H1 (cell line): ENCODE results near the gene FZD4. TPM values are rescaled to one million over a fixed set of nuclear protein-coding genes. Genes with fewer than 3 reads are reported as not detected.

ENCODE experiments used
- CTCF ChIA-PET: fragments of 300-600 bp; sonication (Branson Sonifier 250); formaldehyde crosslinking; loops from one replicate; lab custom pipeline; 2021; ENCODE audit not compliant: partially characterized antibody; lab: Charles Lee
- POLR2A ChIA-PET: fragments of 300-600 bp; sonication (Branson Sonifier 250); formaldehyde crosslinking; loops from one replicate; lab custom pipeline; 2021; ENCODE audit warnings: inconsistent platforms; ENCODE audit not compliant: partially characterized antibody; lab: Charles Lee
- DNase-seq, 2 experiments: peaks; one replicate each; pipeline versions ENCODE4 v3.0.0 to v3.0.0-alpha.2; 2010 to 2022; ENCODE audit warnings: low spot score in 2 of 2, low read depth in 1 of 2, mixed read lengths in 1 of 2
- FAIRE-seq: peaks from 2 replicates; lab custom pipeline; 2011; peaks lifted over from hg19 to GRCh38; lab: Jason Lieb, UNC
- H2AFZ ChIP-seq: 2 replicates; pipeline ENCODE4 v1.8.1; 2012; ENCODE audit warnings: low read length, inconsistent platforms
- H2AK5ac ChIP-seq: 2 replicates; pipeline ENCODE4 v1.6.1; 2013; ENCODE audit warnings: low read depth, low read length
- H2BK120ac ChIP-seq: replicated peaks from 2 replicates; pipeline ENCODE3; 2013; ENCODE audit warnings: low read depth, low read length, inconsistent platforms
- H2BK12ac ChIP-seq: 2 replicates; pipeline ENCODE4 v1.6.1; 2013; ENCODE audit warnings: low read depth, low read length
- H2BK15ac ChIP-seq: 2 replicates; pipeline ENCODE4 v1.6.1; 2013; ENCODE audit warnings: low read length
- H2BK20ac ChIP-seq: 2 replicates; pipeline ENCODE4 v1.6.1; 2013; ENCODE audit warnings: low read length
- H2BK5ac ChIP-seq: 2 replicates; pipeline ENCODE4 v1.6.1; 2013; ENCODE audit warnings: low read depth, low read length
- H3K14ac ChIP-seq: 2 replicates; pipeline ENCODE4 v1.6.1; 2013; ENCODE audit warnings: inconsistent platforms; ENCODE audit not compliant: insufficient read length
- H3K18ac ChIP-seq: 2 replicates; pipeline ENCODE4 v1.6.1; 2013; ENCODE audit warnings: low read length; ENCODE audit errors: extremely low read depth
- H3K23ac ChIP-seq: 2 replicates; pipeline ENCODE4 v1.6.1; 2013; ENCODE audit warnings: inconsistent platforms; ENCODE audit not compliant: insufficient read length
- H3K23me2 ChIP-seq: 2 replicates; pipeline ENCODE4 v1.6.1; 2013; ENCODE audit warnings: low read depth, low read length
- H3K27ac ChIP-seq: 2 replicates; pipeline ENCODE4 v1.6.1; 2011; ENCODE audit warnings: low read depth, low read length, inconsistent platforms
- H3K27me3 ChIP-seq, 4 experiments: replicated peaks in 1 of 4; 1 replicate in 1 of 4; 2 replicates in 3 of 4; pipeline versions ENCODE4 v1.6.1 to v1.8.1; 2011 to 2013; ENCODE audit warnings: low read length in 3 of 4, mild to moderate bottlenecking in 3 of 4, inconsistent platforms in 2 of 4, mixed read lengths in 2 of 4, moderate library complexity in 1 of 4; ENCODE audit not compliant: control insufficient read depth in 3 of 4, insufficient read depth in 3 of 4; ENCODE audit errors: extremely low read depth in 1 of 4
- H3K36me3 ChIP-seq, 4 experiments: 2 replicates each; pipeline versions ENCODE4 v1.6.1 to v1.8.1; 2011 to 2013; ENCODE audit warnings: mild to moderate bottlenecking in 4 of 4, low read length in 3 of 4, moderate library complexity in 2 of 4, control low read depth in 1 of 4, inconsistent platforms in 1 of 4; ENCODE audit not compliant: insufficient read depth in 4 of 4, control insufficient read depth in 2 of 4
- H3K4ac ChIP-seq: replicated peaks from 2 replicates; pipeline ENCODE3; 2013; ENCODE audit warnings: low read length, low read depth, mixed read lengths, inconsistent platforms; ENCODE audit not compliant: insufficient read length
- H3K4me1 ChIP-seq, 4 experiments: replicated peaks in 1 of 4; 1 replicate in 1 of 4; 2 replicates in 3 of 4; pipeline versions ENCODE4 v1.6.1 to v1.8.1; 2011 to 2013; ENCODE audit warnings: low read length in 3 of 4, inconsistent platforms in 2 of 4, mixed read lengths in 1 of 4; ENCODE audit not compliant: insufficient read depth in 4 of 4, control insufficient read depth in 3 of 4
- H3K4me2 ChIP-seq, 2 experiments: 2 replicates each; pipeline versions ENCODE4 v1.6.1 to v1.8.1; 2011 to 2013; ENCODE audit warnings: low read depth in 2 of 2, low read length in 2 of 2, control low read depth in 1 of 2, inconsistent platforms in 1 of 2, mild to moderate bottlenecking in 1 of 2; ENCODE audit not compliant: insufficient read depth in 1 of 2
- H3K4me3 ChIP-seq, 4 experiments: fragments of 200-600, 300-600 bp in 1 of 4; sonication (generic), shearing (Covaris generic), sonication (Bioruptor Twin) in 1 of 4; 2 replicates each; pipeline versions ENCODE4 v1.5.1 to v1.8.1; 2011 to 2016; ENCODE audit warnings: low read length in 4 of 4, low read depth in 3 of 4, control low read depth in 2 of 4, inconsistent platforms in 2 of 4, mild to moderate bottlenecking in 2 of 4, mixed read lengths in 1 of 4, moderate library complexity in 1 of 4; ENCODE audit not compliant: insufficient read depth in 2 of 4; ENCODE audit errors: extremely low read depth in 1 of 4
- H3K56ac ChIP-seq: replicated peaks from 2 replicates; pipeline ENCODE3; 2013; ENCODE audit warnings: low read depth, mild to moderate bottlenecking, mixed read lengths, low read length, inconsistent platforms; ENCODE audit not compliant: insufficient read length
- H3K79me1 ChIP-seq: 2 replicates; pipeline ENCODE4 v1.6.1; 2013; ENCODE audit warnings: low read depth, low read length, control low read depth
- H3K79me2 ChIP-seq, 2 experiments: 2 replicates each; pipeline versions ENCODE4 v1.6.1 to v1.8.1; 2012 to 2013; ENCODE audit warnings: low read length in 2 of 2, mild to moderate bottlenecking in 2 of 2, inconsistent platforms in 1 of 2; ENCODE audit not compliant: insufficient read depth in 2 of 2, control insufficient read depth in 1 of 2
- H3K9ac ChIP-seq, 4 experiments: replicated peaks in 1 of 4; 1 replicate in 1 of 4; 2 replicates in 3 of 4; pipeline versions ENCODE4 v1.6.1 to v1.8.1; 2011 to 2013; ENCODE audit warnings: low read depth in 3 of 4, low read length in 3 of 4, control low read depth in 2 of 4, mild to moderate bottlenecking in 2 of 4, moderate library complexity in 2 of 4, inconsistent platforms in 1 of 4; ENCODE audit errors: extremely low read depth in 1 of 4
- H3K9me3 ChIP-seq, 2 experiments: 2 replicates each; pipeline versions ENCODE4 v1.6.1 to v1.8.1; 2012 to 2013; ENCODE audit warnings: mild to moderate bottlenecking in 2 of 2, moderate library complexity in 2 of 2, control low read depth in 1 of 2, inconsistent platforms in 1 of 2, low read depth in 1 of 2, low read length in 1 of 2, mixed read lengths in 1 of 2; ENCODE audit not compliant: insufficient read depth in 2 of 2
- H4K20me1 ChIP-seq, 2 experiments: replicated peaks in 1 of 2; 2 replicates each; pipeline versions ENCODE3 to v1.8.1; 2011 to 2013; ENCODE audit warnings: inconsistent platforms in 2 of 2, low read length in 2 of 2, mild to moderate bottlenecking in 1 of 2; ENCODE audit not compliant: insufficient read depth in 2 of 2, control insufficient read depth in 1 of 2
- H4K5ac ChIP-seq: 2 replicates; pipeline ENCODE4 v1.6.1; 2013; ENCODE audit warnings: low read length, low read depth, mixed read lengths, inconsistent platforms; ENCODE audit not compliant: insufficient read length
- H4K8ac ChIP-seq: 2 replicates; pipeline ENCODE4 v1.8.0; 2013; ENCODE audit warnings: mild to moderate bottlenecking, moderate library complexity, low read length, inconsistent platforms; ENCODE audit not compliant: insufficient read depth; ENCODE audit errors: extremely low read depth
- H4K91ac ChIP-seq: replicated peaks from 2 replicates; pipeline ENCODE3; 2013; ENCODE audit warnings: low read length, mixed read lengths, inconsistent platforms; ENCODE audit not compliant: insufficient read length
- ASH2L ChIP-seq: fragments of 200-600, 300-600 bp; sonication (generic); IDR thresholded peaks from one replicate; pipeline ENCODE4 v1.7.1; 2017; ENCODE audit warnings: low read length
- BACH1 ChIP-seq: IDR thresholded peaks from 2 replicates; pipeline ENCODE4 v1.6.1; 2012; ENCODE audit warnings: low read length, improper control_type of control experiment
- BCL11A ChIP-seq, 2 experiments: IDR thresholded peaks; one replicate each; pipeline ENCODE4 v1.6.1; 2011; ENCODE audit warnings: low read depth in 2 of 2, low read length in 2 of 2, mild to moderate bottlenecking in 2 of 2
- CTBP2 ChIP-seq: IDR thresholded peaks from 2 replicates; pipeline ENCODE4 v1.7.0; 2011; ENCODE audit warnings: borderline replicate concordance, mild to moderate bottlenecking, moderate library complexity, mixed read lengths, low read length; ENCODE audit not compliant: insufficient read depth, insufficient read length
- GTF2F1 ChIP-seq: IDR thresholded peaks from 2 replicates; pipeline ENCODE4 v1.6.1; 2012; ENCODE audit warnings: low read depth, low read length, improper control_type of control experiment, borderline replicate concordance
- RXRA ChIP-seq: IDR thresholded peaks from 2 replicates; pipeline ENCODE4 v1.6.1; 2011; ENCODE audit warnings: low read depth, mild to moderate bottlenecking, low read length, moderate library complexity; ENCODE audit not compliant: insufficient read depth
- WGBS, 2 experiments: shearing (Covaris generic) in 1 of 2; methylation state at CpG; one replicate each; pipeline versions ENCODE4 v1.1.6 to v1.1.7; 2013 to 2015; ENCODE audit warnings: low lambda C conversion rate in 2 of 2, mixed read lengths in 2 of 2, inconsistent platforms in 1 of 2, low coverage in 1 of 2, missing lambda C conversion rate in 1 of 2; ENCODE audit not compliant: insufficient replicate concordance in 2 of 2, insufficient coverage in 1 of 2, insufficient read length in 1 of 2; ENCODE audit errors: extremely low coverage in 1 of 2, missing lambda C conversion rate in 1 of 2; 5-methylcytosine and 5-hydroxymethylcytosine counted together
- polyA plus RNA-seq, 7 experiments: library from polyadenylated mRNA; depleted of rRNA in 3 of 7; stranded (reverse) in 5 of 7; unstranded in 2 of 7; fragments of >200 nt in 5 of 7; fragments of 200-250 nt in 2 of 7; gene quantifications; 1 replicate in 5 of 7; 2 replicates in 1 of 7; 4 replicates in 1 of 7; pipeline versions ENCODE4 v1.2.1 to v1.2.3, GENCODE V29; 2011 to 2013; ENCODE audit warnings: missing spikeins in 2 of 7, mixed read lengths in 2 of 7
- total RNA-seq: library from RNA; stranded (reverse); fragmentation: NEBNext Ultra II Directional; extraction: Animal tissue kit (Norgen Biotek cat#: 25700); gene quantifications from 2 replicates; pipeline ENCODE4 v1.2.1, GENCODE V29; 2021

Gene FZD4
- total and polyA plus RNA-seq, 2 of the 8 experiments (the other 6 are each of a cell fraction or from before 2014, with no cell fraction given) = 3.1 to 7.1 TPM

GRCh38 chr11:86984701-86985100 lies 29.5 kb upstream of the FZD4 start:
- no peak overlapping the region for H4K8ac ChIP-seq
- no peak overlapping the region for H4K5ac ChIP-seq
- H3K27me3 ChIP-seq = no peaks in the 10 kb centered on the region
- H3K56ac ChIP-seq = no peak overlapping the region
- no peak for DNase-seq
- no peak overlapping the region for H2BK120ac ChIP-seq
- no peak overlapping the region for H3K9ac ChIP-seq
- H3K4ac ChIP-seq = no peak overlapping the region
- H3K23me2 ChIP-seq = no peaks in the 10 kb centered on the region
- no peak overlapping the region for H3K4me2 ChIP-seq
- no peaks in the 10 kb centered on the region for H3K79me1 ChIP-seq
- no peaks in the 10 kb centered on the region; a peak in 1 of 7 replicates for H3K4me1 ChIP-seq
- no peak overlapping the region for H3K14ac ChIP-seq
- H4K91ac ChIP-seq = no peak overlapping the region
- no peak overlapping the region for H3K27ac ChIP-seq
- no peak overlapping the region for H2BK5ac ChIP-seq
- TF ChIP-seq BACH1 (no peak), RXRA (no peak), ASH2L (no peak), BCL11A (IDR thresholded peaks at IDR 0.05; ENCODE audit: low read depth in 2 of 2, low read length in 2 of 2) (no peak), CTBP2 (no peak), GTF2F1 (no peak)
- TF ChIP-seq, all 59 proteins: peak for 0
- no peak overlapping the region for H3K23ac ChIP-seq
- ChIA-PET POLR2A (no interaction called here), CTCF (interaction anchor here (0.8 to 5.3 kb wide), 5 partner anchors 11 to 113 kb away, joined by 3 to 25 read pairs (median 3); no protein-coding TSS in a partner anchor)
- H2BK15ac ChIP-seq = no peak overlapping the region
- no peaks in the 10 kb centered on the region for H4K20me1 ChIP-seq
- H2BK12ac ChIP-seq = no peak overlapping the region
- no peaks in the 10 kb centered on the region for H3K79me2 ChIP-seq
- no peaks in the 10 kb centered on the region for H3K9me3 ChIP-seq
- H2BK20ac ChIP-seq = no peak overlapping the region
- FAIRE-seq = no peak
- no peaks in the 10 kb centered on the region for H3K36me3 ChIP-seq
- 83% methylated on average over 4 of the region's 4 CpGs; no CpG with 5 or more reads in 1 of the 2 experiments for WGBS, 2 experiments
- no peak overlapping the region for H2AFZ ChIP-seq
- no peak overlapping the region for H3K18ac ChIP-seq
- no peak overlapping the region for H3K4me3 ChIP-seq
- no peak overlapping the region for H2AK5ac ChIP-seq
